HCT116 (cell line): ENCODE results near the gene EFS.

ENCODE experiments used
- EZH2 ChIP-seq: fragments of 200-600 bp; sonication (generic); IDR thresholded peaks from 2 replicates; pipeline ENCODE4 v1.6.1; 2017; ENCODE audit warnings: antibody characterized with exemption, mixed run types
- EZH2phosphoT487 ChIP-seq: fragments of 200-600 bp; IDR thresholded peaks from 2 replicates; pipeline ENCODE4 v1.6.1; 2018; ENCODE audit warnings: antibody characterized with exemption, borderline replicate concordance
- FOSL1 ChIP-seq: IDR thresholded peaks from 2 replicates; pipeline ENCODE4 v1.6.1; 2012; ENCODE audit warnings: low read depth
- POLR2A ChIP-seq: IDR thresholded peaks from 2 replicates; pipeline ENCODE4 v1.7.0; 2011; ENCODE audit warnings: borderline replicate concordance; ENCODE audit not compliant: insufficient read depth, insufficient read length; ENCODE audit errors: extremely low read depth
- POLR2AphosphoS5 ChIP-seq: IDR thresholded peaks from 2 replicates; pipeline ENCODE4 v1.6.1; 2011; ENCODE audit warnings: mild to moderate bottlenecking, low read depth, low read length, moderate library complexity
- RAD21 ChIP-seq: IDR thresholded peaks from 2 replicates; pipeline ENCODE4 v1.6.1; 2012; ENCODE audit warnings: low read depth, mild to moderate bottlenecking
- SIN3A ChIP-seq: IDR thresholded peaks from 2 replicates; pipeline ENCODE4 v1.6.1; 2012; ENCODE audit warnings: low read depth
- SP1 ChIP-seq: IDR thresholded peaks from 2 replicates; pipeline ENCODE4 v1.6.1; 2012; ENCODE audit warnings: low read depth
- TCF7L2 ChIP-seq: IDR thresholded peaks from 2 replicates; pipeline ENCODE4 v1.7.0; 2011; ENCODE audit warnings: borderline replicate concordance, inconsistent platforms; ENCODE audit not compliant: insufficient read depth, insufficient read length; ENCODE audit errors: extremely low read depth
- TF ChIP-seq, protein P1 (sequence below), 3 experiments: fragments of 200-600 bp in 1 of 3; sonication (generic) in 1 of 3; IDR thresholded peaks in 2 of 3; conservative IDR thresholded peaks in 1 of 3; 2 replicates each; pipeline ENCODE4 v1.5.1; 2012 to 2017; ENCODE audit warnings: low read depth in 2 of 3, low read length in 2 of 3, antibody characterized with exemption in 1 of 3, borderline replicate concordance in 1 of 3, control low read depth in 1 of 3, mild to moderate bottlenecking in 1 of 3, mixed read lengths in 1 of 3, mixed run types in 1 of 3, moderate library complexity in 1 of 3; ENCODE audit not compliant: insufficient read depth in 1 of 3
- TF ChIP-seq, protein P2 (sequence below): IDR thresholded peaks from 2 replicates; pipeline ENCODE4 v1.6.1; 2012

DNA sequence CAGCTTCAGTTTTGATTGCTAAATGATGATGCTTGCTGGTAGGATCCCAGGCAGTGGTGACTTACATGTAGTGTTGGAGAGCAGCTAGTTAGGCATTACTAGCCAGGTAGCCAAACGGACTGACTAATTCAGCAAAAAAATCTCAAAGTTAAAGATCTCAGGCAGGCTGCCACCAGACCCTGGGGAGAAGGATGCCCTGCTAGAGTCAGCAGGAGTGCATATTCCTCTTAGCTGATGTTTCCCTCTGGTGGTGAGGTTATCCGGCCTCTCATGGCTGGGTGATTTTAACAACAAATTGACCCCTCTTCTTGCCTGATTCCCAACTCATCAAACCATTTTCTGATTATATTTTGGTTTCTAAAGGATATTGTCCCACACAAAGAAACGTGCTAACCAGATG is 2.8 kb downstream of the EFS start:
- no peak for TF ChIP-seq SP1
- TF ChIP-seq, protein P1, sequence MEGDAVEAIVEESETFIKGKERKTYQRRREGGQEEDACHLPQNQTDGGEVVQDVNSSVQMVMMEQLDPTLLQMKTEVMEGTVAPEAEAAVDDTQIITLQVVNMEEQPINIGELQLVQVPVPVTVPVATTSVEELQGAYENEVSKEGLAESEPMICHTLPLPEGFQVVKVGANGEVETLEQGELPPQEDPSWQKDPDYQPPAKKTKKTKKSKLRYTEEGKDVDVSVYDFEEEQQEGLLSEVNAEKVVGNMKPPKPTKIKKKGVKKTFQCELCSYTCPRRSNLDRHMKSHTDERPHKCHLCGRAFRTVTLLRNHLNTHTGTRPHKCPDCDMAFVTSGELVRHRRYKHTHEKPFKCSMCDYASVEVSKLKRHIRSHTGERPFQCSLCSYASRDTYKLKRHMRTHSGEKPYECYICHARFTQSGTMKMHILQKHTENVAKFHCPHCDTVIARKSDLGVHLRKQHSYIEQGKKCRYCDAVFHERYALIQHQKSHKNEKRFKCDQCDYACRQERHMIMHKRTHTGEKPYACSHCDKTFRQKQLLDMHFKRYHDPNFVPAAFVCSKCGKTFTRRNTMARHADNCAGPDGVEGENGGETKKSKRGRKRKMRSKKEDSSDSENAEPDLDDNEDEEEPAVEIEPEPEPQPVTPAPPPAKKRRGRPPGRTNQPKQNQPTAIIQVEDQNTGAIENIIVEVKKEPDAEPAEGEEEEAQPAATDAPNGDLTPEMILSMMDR (IDR thresholded peaks at IDR 0.05 in 2 of 3, conservative IDR thresholded peaks at IDR 0.05 in 1 of 3; ENCODE audit: borderline replicate concordance in 1 of 3, insufficient read depth in 1 of 3, low read depth in 2 of 3, low read length in 2 of 3), result peak; percentile 10 to 18 (median 17); a peak in 3 of 6 replicates
- no peak for TF ChIP-seq FOSL1
- no peak for TF ChIP-seq EZH2phosphoT487
- no peak for TF ChIP-seq POLR2AphosphoS5
- TF ChIP-seq RAD21, result peak; percentile 32; the same call in 1 of the 2 replicates
- no peak for TF ChIP-seq POLR2A
- TF ChIP-seq, protein P2, sequence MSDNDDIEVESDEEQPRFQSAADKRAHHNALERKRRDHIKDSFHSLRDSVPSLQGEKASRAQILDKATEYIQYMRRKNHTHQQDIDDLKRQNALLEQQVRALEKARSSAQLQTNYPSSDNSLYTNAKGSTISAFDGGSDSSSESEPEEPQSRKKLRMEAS, result no peak
- no peak for TF ChIP-seq TCF7L2
- TF ChIP-seq EZH2, result no peak
- no peak for TF ChIP-seq SIN3A
